AG10803 (cell line): ENCODE measurements around the gene GABRB2.

Source experiments
- DNase-seq: peaks from one replicate; pipeline ENCODE4 v3.0.0; 2010; ENCODE audit warnings: low read depth
- H3K4me3 ChIP-seq: 2 replicates; pipeline ENCODE4 v1.5.1; 2011; ENCODE audit warnings: mild to moderate bottlenecking, low read length, control low read depth
- CTCF ChIP-seq: conservative IDR thresholded peaks from 2 replicates; pipeline ENCODE4 v1.5.1; 2011; ENCODE audit warnings: mild to moderate bottlenecking, low read length, control low read depth, inconsistent platforms

Gene GABRB2

GRCh38 chr5:161409471-161409870, 137.1 kb downstream of the GABRB2 start:
- no peak for TF ChIP-seq CTCF
- no peak overlapping the region for H3K4me3 ChIP-seq
- DNase-seq, result no peak

- no peak for DNase-seq
- H3K4me3 ChIP-seq, result no peak overlapping the region
- TF ChIP-seq CTCF, result no peak
Observed at GRCh38 chr5:161406880-161407279, 139.6 kb downstream of the GABRB2 start.

GRCh38 chr5:161403996-161404395, 142.5 kb downstream of the GABRB2 start:
- no peak for TF ChIP-seq CTCF
- no peak for DNase-seq
- no peak overlapping the region for H3K4me3 ChIP-seq

GRCh38 chr5:161403121-161403520, 143.4 kb downstream of the GABRB2 start:
- no peak for TF ChIP-seq CTCF
- H3K4me3 ChIP-seq, result no peak overlapping the region
- no peak for DNase-seq

- H3K4me3 ChIP-seq, result no peak overlapping the region
- no peak for TF ChIP-seq CTCF
- DNase-seq, result no peak
Observed at GRCh38 chr5:161400583-161400982, 145.9 kb downstream of the GABRB2 start.

- no peak overlapping the region for H3K4me3 ChIP-seq
Observed at GRCh38 chr5:161399996-161400562, 146.4 kb downstream of the GABRB2 start.

More at GRCh38 chr5:161399996-161400562, 146.4 kb downstream of the GABRB2 start:
- TF ChIP-seq CTCF, result no peak
- no peak for DNase-seq
